HFF-Myc (cell line): ENCODE measurements around the gene HELZ2.

Experiments used
- DNase-seq: peaks from one replicate; pipeline ENCODE4 v3.0.0-alpha.2; 2011; ENCODE audit warnings: low read depth; ENCODE audit errors: extremely low read depth
- H3K4me3 ChIP-seq: replicated peaks from 2 replicates; pipeline ENCODE4 v1.5.1; 2011; ENCODE audit warnings: low read depth, mild to moderate bottlenecking, control low read depth, low read length
- TF ChIP-seq, protein P1 (sequence below): IDR thresholded peaks from 2 replicates; pipeline ENCODE4 v1.5.1; 2012; ENCODE audit warnings: mild to moderate bottlenecking, low read depth, low read length, control low read depth; ENCODE audit errors: missing control alignments

The HELZ2 gene

DNA sequence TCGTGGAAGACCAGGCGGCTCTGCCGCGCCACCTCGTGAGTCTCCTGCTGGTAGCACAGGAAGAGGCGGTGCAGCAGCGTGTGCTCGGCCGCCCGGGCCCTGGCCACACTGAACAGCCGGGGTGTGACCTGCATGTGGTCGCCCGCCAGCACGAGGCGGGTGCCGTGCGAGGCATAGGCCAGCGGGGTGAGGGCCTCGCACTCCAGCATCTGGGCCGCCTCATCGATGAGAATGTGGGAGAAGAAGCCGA lies 7.0 kb downstream of the HELZ2 start:
- no peak for DNase-seq
- TF ChIP-seq, protein P1, sequence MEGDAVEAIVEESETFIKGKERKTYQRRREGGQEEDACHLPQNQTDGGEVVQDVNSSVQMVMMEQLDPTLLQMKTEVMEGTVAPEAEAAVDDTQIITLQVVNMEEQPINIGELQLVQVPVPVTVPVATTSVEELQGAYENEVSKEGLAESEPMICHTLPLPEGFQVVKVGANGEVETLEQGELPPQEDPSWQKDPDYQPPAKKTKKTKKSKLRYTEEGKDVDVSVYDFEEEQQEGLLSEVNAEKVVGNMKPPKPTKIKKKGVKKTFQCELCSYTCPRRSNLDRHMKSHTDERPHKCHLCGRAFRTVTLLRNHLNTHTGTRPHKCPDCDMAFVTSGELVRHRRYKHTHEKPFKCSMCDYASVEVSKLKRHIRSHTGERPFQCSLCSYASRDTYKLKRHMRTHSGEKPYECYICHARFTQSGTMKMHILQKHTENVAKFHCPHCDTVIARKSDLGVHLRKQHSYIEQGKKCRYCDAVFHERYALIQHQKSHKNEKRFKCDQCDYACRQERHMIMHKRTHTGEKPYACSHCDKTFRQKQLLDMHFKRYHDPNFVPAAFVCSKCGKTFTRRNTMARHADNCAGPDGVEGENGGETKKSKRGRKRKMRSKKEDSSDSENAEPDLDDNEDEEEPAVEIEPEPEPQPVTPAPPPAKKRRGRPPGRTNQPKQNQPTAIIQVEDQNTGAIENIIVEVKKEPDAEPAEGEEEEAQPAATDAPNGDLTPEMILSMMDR, result no peak
- no peak overlapping the region for H3K4me3 ChIP-seq

DNA sequence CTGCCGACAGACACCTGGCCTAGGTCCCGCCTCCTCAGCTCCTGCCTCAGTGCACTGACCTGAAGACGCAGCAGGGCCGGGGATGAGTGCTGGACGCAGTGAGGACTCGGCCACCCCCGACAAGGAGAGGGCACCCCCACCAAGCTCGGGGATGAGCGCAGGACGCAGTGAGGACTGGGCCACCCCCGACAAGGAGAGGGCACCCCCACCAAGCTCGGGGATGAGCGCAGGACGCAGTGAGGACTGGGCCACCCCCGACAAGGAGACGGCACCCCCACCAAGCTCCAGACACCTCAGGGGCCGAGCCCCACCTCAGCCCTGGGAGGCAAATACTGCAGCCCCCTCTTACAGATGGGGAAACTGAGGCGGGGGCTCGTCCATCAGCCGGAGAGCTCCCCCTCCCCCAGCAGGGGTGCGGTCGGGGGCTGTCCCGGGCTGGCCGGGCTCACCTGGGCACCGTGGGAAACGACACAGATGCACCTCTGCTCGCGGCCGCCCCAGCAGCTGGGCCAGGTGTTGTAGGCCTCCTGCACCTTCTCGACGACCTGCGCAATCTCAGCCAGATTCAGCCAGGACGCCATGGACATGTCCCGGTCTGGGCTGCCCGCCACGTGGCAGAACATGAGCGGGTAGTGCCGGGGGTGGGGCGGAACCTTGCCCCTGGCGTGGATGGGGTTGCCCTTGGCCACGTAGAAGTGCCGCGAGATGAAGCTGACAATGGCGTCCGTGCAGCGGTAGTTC lies 7.5 kb downstream of the HELZ2 start:
- TF ChIP-seq, protein P1, result no peak
- H3K4me3 ChIP-seq, result no peak overlapping the region
- no peak for DNase-seq

DNA sequence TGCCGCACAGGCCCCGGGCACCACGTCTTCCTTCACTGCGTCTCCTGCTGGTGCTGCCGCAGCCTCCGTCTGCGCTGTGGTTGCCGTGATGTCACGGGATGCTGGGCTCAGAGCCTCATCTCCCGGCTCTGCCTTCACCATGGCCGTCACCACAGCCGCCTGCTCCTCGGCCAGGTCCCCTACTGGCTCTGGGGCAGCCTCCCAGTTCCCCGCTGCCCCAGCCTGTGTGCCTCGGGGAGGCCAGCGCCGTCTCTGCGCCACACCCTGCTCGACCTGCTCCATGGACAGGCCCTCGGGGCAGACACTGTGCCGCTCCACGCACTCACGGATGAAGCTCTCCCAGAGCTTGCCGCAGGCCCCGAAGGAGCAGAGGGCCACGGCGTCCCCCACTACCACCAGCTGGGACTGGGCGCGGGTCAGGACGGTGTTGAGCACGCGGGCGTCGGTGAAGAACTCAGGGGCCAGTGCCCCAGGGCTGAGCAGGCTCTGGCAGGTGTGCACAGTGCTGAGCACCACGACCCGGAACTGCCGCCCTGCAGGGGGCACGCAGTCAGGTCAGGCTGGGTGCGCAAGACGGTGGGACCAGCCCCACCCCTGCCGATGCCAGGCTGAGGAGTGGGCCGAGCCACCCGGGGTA lies 8.2 kb downstream of the HELZ2 start:
- TF ChIP-seq, protein P1, result no peak

DNA sequence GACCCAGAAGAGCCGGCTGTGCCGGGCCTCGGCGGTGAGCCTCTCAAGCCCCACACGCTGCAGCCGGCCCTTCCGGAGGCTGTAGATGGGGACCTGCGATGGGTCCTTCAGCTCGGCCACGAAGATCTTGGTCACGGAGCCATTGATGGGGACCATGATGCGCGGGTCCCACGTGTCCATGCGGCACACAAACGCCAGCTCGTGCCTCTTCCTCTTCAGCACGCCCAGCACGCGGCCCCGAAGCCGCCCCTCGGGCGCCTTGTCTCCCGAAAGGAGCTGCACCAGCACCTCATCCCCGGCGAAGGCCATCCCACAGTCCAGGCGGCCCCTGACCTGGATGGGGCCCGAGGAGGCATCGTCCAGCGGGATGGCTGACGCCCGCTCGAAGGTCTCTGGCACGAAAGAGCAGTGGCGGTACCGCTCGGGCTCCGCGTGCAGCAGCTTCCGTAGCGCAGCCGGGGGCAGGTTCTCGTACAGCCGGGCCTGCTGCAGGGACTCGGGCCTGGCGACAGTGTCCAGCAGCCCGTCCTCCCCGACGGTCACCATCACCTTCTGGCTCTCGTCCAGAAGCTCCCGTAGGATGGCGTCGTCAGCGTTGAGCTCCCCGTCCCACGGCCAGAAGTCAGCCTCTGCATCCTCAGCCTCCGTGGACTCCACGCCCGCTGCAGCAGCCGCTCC lies 8.9 kb downstream of the HELZ2 start:
- H3K4me3 ChIP-seq, result no peak overlapping the region

More for the DNA sequence above, 8.2 kb downstream of the HELZ2 start:
- H3K4me3 ChIP-seq, result no peak overlapping the region
- no peak for DNase-seq

DNA sequence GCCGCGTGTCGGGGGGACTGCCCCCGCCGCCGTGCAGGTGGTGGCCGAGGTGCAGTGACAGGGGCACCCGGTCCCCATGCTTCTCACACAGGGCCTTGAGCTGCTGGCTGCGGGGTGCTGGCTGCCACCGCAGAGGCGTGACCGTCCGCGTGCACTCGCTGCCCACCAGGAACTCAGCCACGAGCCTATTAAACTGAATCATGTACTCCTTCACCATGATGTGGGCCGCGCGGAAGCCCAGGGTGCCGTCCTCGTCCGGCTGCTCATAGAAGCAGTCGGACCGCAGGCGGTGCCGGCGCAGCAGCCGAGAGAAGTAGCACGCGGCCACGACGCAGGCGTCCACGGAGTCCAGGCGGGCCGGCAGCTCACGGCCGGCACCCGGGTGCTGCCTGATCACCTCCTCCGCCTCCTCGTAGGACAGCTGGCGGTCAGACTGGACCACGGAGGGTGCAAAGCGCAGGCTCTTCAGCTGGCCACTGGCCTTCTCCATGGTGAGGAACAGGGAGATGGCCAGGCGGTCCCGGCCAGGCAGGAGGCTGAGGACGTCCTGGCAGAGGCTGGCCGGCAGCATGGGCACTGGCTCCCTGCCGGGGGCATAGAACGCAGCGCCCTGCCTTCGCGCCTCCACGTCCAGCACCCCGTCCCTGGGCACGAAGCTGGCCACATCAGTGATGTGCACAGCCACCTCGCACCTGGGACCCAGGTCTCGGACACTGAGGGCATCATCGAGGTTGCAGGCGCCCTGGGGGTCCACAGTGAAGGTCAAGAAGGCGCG lies 9.8 kb downstream of the HELZ2 start:
- TF ChIP-seq, protein P1, result no peak
- no peak for DNase-seq
- H3K4me3 ChIP-seq, result no peak overlapping the region

More for the DNA sequence above, 8.9 kb downstream of the HELZ2 start:
- no peak for DNase-seq
- TF ChIP-seq, protein P1, result no peak

DNA sequence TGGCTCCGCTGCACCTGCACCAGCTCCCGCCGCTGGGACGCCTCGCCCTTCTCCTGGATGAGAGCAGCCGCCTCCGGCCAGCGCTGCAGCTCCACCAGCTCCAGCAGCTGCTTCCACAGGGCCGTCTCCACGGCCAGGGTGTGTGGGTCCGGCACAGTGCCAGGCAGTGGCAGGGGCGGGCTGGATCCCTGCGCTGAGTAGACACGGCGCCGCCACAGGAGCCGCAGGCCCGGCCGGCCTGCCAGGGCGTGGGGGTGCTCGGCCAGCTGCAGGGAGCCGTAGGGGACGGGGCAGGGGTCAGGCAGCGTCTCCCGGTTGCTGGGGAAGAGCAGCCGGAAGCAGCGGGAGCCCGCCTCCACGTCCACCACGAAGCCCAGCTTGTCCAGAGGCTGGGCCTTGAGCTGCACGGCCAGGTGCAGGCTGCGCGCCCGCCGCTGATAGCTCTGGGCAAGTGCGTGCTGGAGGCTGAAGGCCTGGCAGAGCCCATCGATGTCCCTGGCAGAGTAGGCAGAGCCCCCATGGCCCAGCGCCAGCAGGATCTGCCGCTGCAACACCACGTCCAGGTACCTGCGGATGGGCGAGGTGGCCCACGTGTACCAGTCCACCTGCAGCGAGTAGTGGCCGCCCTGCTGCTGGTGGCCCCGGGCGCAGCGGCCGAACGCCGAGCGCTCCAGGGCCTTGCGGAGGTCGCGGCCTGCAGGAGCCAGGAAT lies 10.7 kb downstream of the HELZ2 start:
- DNase-seq, result no peak
- TF ChIP-seq, protein P1, result no peak
- no peak overlapping the region for H3K4me3 ChIP-seq
